Gastrocnemius medialis (tissue), 4 donors: ENCODE data around the gene SCAF1. TPM values are rescaled to one million over a fixed set of nuclear protein-coding genes. Genes with fewer than 3 reads are reported as not detected.

Experiments
- ATAC-seq, 2 donors: fragments of 150-250 bp; one replicate each; pipeline ENCODE4 v1.9.1; 2016
- DNase-seq, 2 donors: peaks; one replicate each; pipeline ENCODE4 v3.0.0-alpha.2; 2019
- H3K27ac ChIP-seq, 4 donors: fragments of 200-600 bp; sonication (generic); 1 replicate in 1 of 4; 2 replicates in 3 of 4; pipeline ENCODE4 v1.5.1; 2016 to 2018; ENCODE audit warnings: mild to moderate bottlenecking in 2 of 4, moderate library complexity in 1 of 4
- H3K27me3 ChIP-seq, 3 donors: fragments of 200-600 bp; sonication (generic) in 2 of 3; 1 replicate in 1 of 3; 2 replicates in 2 of 3; pipeline versions ENCODE4 v1.5.1 to v1.6.0; 2016 to 2019; ENCODE audit warnings: mild to moderate bottlenecking in 1 of 3, moderate library complexity in 1 of 3
- H3K36me3 ChIP-seq, 2 donors: fragments of 200-600 bp; sonication (generic) in 1 of 2; one replicate each; pipeline ENCODE4 v1.5.1; 2017 to 2018
- H3K4me1 ChIP-seq, 2 donors: fragments of 200-600 bp; sonication (generic) in 1 of 2; one replicate each; pipeline ENCODE4 v1.5.1; 2016 to 2017; ENCODE audit warnings: mild to moderate bottlenecking in 2 of 2
- H3K4me3 ChIP-seq, 4 donors: fragments of 200-600 bp; sonication (generic) in 3 of 4; 1 replicate in 1 of 4; 2 replicates in 3 of 4; pipeline ENCODE4 v1.5.1; 2016 to 2019; ENCODE audit warnings: mild to moderate bottlenecking in 2 of 4
- H3K9me3 ChIP-seq, 3 donors: fragments of 200-600 bp; sonication (generic) in 2 of 3; 1 replicate in 1 of 3; 2 replicates in 2 of 3; pipeline ENCODE4 v1.5.1; 2016 to 2019
- CTCF ChIP-seq, 5 experiments: fragments of 450-650 bp in 3 of 5; fragments of 200-600 bp in 2 of 5; sonication (generic) in 2 of 5; IDR thresholded peaks in 4 of 5; conservative IDR thresholded peaks in 1 of 5; 1 replicate in 4 of 5; 2 replicates in 1 of 5; pipeline ENCODE4 v1.5.1; 2016 to 2019; ENCODE audit warnings: antibody characterized with exemption in 5 of 5, mild to moderate bottlenecking in 3 of 5, moderate library complexity in 3 of 5
- POLR2A ChIP-seq, 2 donors: fragments of 450-650 bp; IDR thresholded peaks; one replicate each; pipeline ENCODE4 v1.6.1; 2017; ENCODE audit warnings: antibody characterized with exemption in 2 of 2, mild to moderate bottlenecking in 2 of 2, moderate library complexity in 2 of 2
- in situ Hi-C, 4 donors: fragments of 200-750 bp; cut with MboI; loops; one replicate each; pipeline versions ENCODE4 v1.15.0 to v1.8.0; 2017; ENCODE audit warnings: low sequenced_read_pairs in 4 of 4
- intact Hi-C: fragments of 100-400 bp; cut with DNase I; formaldehyde crosslinking; loops from one replicate; pipeline ENCODE4 v1.15.1; 2023; ENCODE audit warnings: low total_unique reads
- total RNA-seq, 4 donors: library from RNA; depleted of rRNA; stranded (reverse); fragments of >200 nt; gene quantifications; one replicate each; pipeline versions ENCODE4 v1.1.0 to v1.2.3, GENCODE V29; 2016

SCAF1 gene
- total RNA-seq, 4 donors from 2014 or later: 13.7 to 36.1 (median 32.9) TPM

- intact Hi-C loops (no loop called here), in situ Hi-C loops (no loop called here)
- H3K9me3 ChIP-seq: no peaks in the 10 kb centered on the region
- ATAC-seq: no peak
- no peak overlapping the region for H3K27ac ChIP-seq
- no peaks in the 10 kb centered on the region for H3K4me1 ChIP-seq
- H3K27me3 ChIP-seq: no peaks in the 10 kb centered on the region
- DNase-seq: no peak
- no peak for TF ChIP-seq CTCF (IDR thresholded peaks at IDR 0.05 in 4 of 5, conservative IDR thresholded peaks at IDR 0.05 in 1 of 5)
- no peak for TF ChIP-seq POLR2A (IDR thresholded peaks at IDR 0.05)
- no peak overlapping the region for H3K4me3 ChIP-seq
- H3K36me3 ChIP-seq: peaks cover 0 to 84% of the 10 kb centered on the region in 2 donors
Measured at GRCh38 chr19:49651029-49651819, 9.2 kb downstream of the SCAF1 start.

GRCh38 chr19:49651820-49652550 lies 10.0 kb downstream of the SCAF1 start:
- intact Hi-C loops: no loop called here

DNA sequence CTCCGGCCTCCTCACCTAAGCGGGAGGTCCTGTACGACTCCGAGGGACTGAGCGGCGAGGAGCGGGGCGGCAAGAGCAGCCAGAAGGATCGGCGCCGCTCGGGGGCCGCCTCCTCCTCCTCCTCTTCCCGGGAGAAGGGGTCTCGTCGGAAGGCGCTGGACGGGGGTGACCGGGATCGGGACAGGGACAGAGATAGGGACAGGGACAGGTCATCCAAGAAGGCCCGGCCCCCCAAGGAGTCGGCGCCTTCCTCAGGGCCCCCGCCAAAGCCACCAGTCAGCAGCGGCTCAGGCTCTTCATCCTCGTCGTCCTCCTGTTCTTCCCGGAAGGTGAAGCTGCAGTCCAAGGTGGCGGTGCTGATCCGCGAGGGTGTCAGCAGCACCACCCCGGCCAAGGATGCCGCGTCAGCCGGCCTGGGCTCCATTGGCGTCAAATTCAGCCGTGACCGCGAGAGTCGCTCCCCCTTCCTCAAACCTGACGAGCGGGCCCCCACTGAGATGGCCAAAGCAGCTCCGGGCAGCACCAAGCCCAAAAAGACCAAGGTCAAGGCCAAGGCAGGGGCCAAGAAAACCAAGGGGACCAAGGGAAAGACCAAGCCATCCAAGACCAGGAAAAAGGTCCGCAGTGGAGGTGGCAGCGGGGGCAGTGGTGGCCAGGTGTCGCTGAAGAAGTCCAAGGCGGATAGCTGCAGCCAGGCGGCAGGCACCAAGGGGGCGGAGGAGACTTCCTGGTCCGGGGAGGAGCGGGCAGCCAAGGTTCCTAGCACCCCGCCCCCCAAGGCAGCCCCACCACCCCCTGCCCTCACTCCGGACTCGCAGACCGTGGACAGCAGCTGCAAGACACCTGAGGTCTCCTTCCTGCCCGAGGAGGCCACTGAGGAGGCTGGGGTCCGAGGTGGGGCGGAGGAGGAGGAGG lies 10.8 kb downstream of the SCAF1 start:
- ATAC-seq (no peak), DNase-seq (no peak)
- Histone ChIP-seq H3K4me1 (no peaks in the 10 kb centered on the region), H3K27ac (no peak overlapping the region), H3K36me3 (peaks cover 0 to 84% of the 10 kb centered on the region in 2 donors), H3K4me3 (no peak overlapping the region), H3K27me3 (no peaks in the 10 kb centered on the region), H3K9me3 (no peaks in the 10 kb centered on the region)
- intact Hi-C loops: no loop called here
- TF ChIP-seq POLR2A (IDR thresholded peaks at IDR 0.05) (no peak), CTCF (IDR thresholded peaks at IDR 0.05 in 4 of 5, conservative IDR thresholded peaks at IDR 0.05 in 1 of 5) (no peak)
- in situ Hi-C loops: no loop called here

More at GRCh38 chr19:49651820-49652550, 10.0 kb downstream of the SCAF1 start:
- TF ChIP-seq CTCF (IDR thresholded peaks at IDR 0.05 in 4 of 5, conservative IDR thresholded peaks at IDR 0.05 in 1 of 5) (no peak), POLR2A (IDR thresholded peaks at IDR 0.05) (no peak)
- H3K27me3 ChIP-seq: no peaks in the 10 kb centered on the region
- no peak overlapping the region for H3K27ac ChIP-seq
- H3K36me3 ChIP-seq: peaks cover 0 to 84% of the 10 kb centered on the region in 2 donors
- H3K4me3 ChIP-seq: no peak overlapping the region
- in situ Hi-C loops: no loop called here
- ATAC-seq (no peak), DNase-seq (no peak)
- H3K4me1 ChIP-seq: no peaks in the 10 kb centered on the region
- H3K9me3 ChIP-seq: no peaks in the 10 kb centered on the region

DNA sequence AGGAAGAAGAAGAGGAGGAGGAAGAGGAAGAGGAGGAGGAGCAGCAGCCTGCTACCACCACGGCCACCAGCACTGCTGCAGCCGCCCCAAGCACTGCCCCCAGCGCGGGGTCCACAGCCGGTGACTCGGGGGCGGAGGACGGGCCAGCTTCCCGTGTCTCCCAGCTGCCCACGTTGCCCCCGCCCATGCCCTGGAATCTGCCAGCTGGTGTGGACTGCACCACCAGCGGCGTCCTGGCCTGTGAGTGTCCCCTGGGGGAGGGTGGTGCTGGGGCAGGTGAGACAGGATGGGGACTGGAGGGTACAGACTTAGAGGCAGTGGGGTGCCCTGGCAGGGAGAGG lies 11.4 kb downstream of the SCAF1 start:
- Histone ChIP-seq H3K4me1 (no peaks in the 10 kb centered on the region), H3K27me3 (no peaks in the 10 kb centered on the region), H3K4me3 (no peak overlapping the region), H3K27ac (no peak overlapping the region), H3K36me3 (peaks cover 0 to 86% of the 10 kb centered on the region in 2 donors), H3K9me3 (no peaks in the 10 kb centered on the region)
- TF ChIP-seq CTCF (IDR thresholded peaks at IDR 0.05 in 4 of 5, conservative IDR thresholded peaks at IDR 0.05 in 1 of 5): no peak
- TF ChIP-seq POLR2A (IDR thresholded peaks at IDR 0.05): no peak
- DNase-seq (no peak), ATAC-seq (no peak)
- in situ Hi-C loops (no loop called here), intact Hi-C loops (no loop called here)
